BLaER1 (cell line): Measurements from ENCODE around the gene HOMER3.

Experiments used
- H3K27ac ChIP-seq: shearing (Covaris generic); formaldehyde crosslinking; 2 replicates; pipeline ENCODE4 v1.8.1; 2022
- H3K27me3 ChIP-seq: shearing (Covaris generic); formaldehyde crosslinking; 2 replicates; pipeline ENCODE4 v1.8.1; 2022
- H3K36me3 ChIP-seq: shearing (Covaris generic); formaldehyde crosslinking; 2 replicates; pipeline ENCODE4 v1.8.1; 2022
- H3K4me1 ChIP-seq: shearing (Covaris generic); formaldehyde crosslinking; 2 replicates; pipeline ENCODE4 v1.8.1; 2022
- H3K4me2 ChIP-seq: shearing (Covaris generic); formaldehyde crosslinking; 2 replicates; pipeline ENCODE4 v1.8.1; 2022
- H3K4me3 ChIP-seq: shearing (Covaris generic); formaldehyde crosslinking; 2 replicates; pipeline ENCODE4 v1.8.1; 2022
- H3K9ac ChIP-seq: shearing (Covaris generic); formaldehyde crosslinking; 2 replicates; pipeline ENCODE4 v1.8.1; 2022
- H3K9me3 ChIP-seq: shearing (Covaris generic); formaldehyde crosslinking; 2 replicates; pipeline ENCODE4 v1.8.1; 2022
- H4K20me1 ChIP-seq: shearing (Covaris generic); formaldehyde crosslinking; 2 replicates; pipeline ENCODE4 v1.8.1; 2022
- Cebpa-rat ChIP-seq: shearing (Covaris generic); IDR thresholded peaks from 2 replicates; pipeline ENCODE4 v1.8.1; 2022

Gene HOMER3

DNA sequence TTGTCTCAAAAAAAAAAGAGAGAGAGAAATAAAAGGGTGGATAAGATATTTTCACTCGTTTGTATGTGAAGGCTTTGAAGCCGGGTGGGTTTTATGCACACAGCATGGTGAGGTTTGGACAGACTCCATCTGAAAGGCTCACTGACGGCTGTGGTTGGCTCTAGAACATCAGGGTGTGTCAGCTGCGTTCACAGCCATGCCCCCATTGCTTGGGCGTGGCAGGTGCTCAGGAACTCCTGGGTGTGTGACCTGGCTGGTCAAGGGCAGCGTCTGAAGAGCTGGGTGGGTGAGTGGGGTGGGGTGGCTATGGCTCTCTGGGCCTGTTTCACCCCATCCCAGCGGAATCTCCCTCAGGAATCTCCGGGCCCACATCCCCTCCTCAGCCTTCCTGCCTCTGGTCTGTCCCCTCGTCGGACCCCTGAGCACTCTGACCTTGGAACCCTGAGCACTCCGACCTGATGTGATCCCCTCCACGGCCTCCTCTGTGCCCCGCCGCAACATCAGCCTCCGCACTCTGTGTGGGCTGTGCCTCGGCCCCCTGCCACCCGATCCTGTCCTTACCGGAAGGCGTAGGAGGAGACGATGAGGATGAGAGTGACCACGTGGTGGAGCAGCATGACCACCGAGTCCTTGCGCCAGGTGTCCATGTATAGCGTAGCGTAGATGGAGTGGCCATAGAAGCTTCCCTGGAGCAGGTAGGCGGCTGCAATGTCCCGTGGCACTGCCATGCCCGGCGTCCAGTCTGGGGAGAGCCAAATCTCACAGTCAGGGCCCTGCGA lies 57.3 kb downstream of the HOMER3 start:
- no peaks in the 10 kb centered on the region for H3K9me3 ChIP-seq
- no peak overlapping the region for H3K4me3 ChIP-seq
- no peaks in the 10 kb centered on the region for H4K20me1 ChIP-seq
- H3K4me1 ChIP-seq: no peaks in the 10 kb centered on the region
- no peak overlapping the region for H3K4me2 ChIP-seq
- no peak overlapping the region for H3K27ac ChIP-seq
- TF ChIP-seq Cebpa-rat: no peak
- no peaks in the 10 kb centered on the region for H3K27me3 ChIP-seq
- H3K9ac ChIP-seq: no peak overlapping the region
- no peaks in the 10 kb centered on the region for H3K36me3 ChIP-seq

DNA sequence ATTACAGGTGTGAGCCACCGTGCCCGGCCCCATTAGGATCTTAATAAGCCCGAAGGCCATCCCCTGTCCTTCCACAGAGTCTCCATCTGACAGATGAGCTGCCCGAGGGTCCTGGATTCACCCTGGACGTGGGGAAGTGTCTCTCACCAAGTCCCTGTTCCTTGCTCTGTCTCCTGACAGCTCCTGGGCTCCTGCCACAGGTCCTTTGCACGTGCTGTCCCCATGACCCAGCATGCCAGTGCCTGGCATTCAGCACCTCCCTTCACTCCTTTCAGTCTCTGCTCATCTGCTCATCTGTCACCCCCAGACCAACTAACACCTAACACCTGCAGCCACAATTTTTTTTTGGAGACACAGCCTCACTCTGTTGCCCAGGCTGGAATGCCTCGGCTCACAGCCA lies 59.5 kb downstream of the HOMER3 start:
- no peak overlapping the region for H3K4me3 ChIP-seq
- peaks cover 10% of the 10 kb centered on the region for H3K9me3 ChIP-seq
- no peak overlapping the region for H3K9ac ChIP-seq
- no peaks in the 10 kb centered on the region for H3K27me3 ChIP-seq
- no peak overlapping the region for H3K4me2 ChIP-seq
- no peak overlapping the region for H3K27ac ChIP-seq
- H3K4me1 ChIP-seq: no peaks in the 10 kb centered on the region
- no peak for TF ChIP-seq Cebpa-rat
- peaks cover 5% of the 10 kb centered on the region; the same call in 1 of the 2 replicates for H3K36me3 ChIP-seq
- H4K20me1 ChIP-seq: no peaks in the 10 kb centered on the region

DNA sequence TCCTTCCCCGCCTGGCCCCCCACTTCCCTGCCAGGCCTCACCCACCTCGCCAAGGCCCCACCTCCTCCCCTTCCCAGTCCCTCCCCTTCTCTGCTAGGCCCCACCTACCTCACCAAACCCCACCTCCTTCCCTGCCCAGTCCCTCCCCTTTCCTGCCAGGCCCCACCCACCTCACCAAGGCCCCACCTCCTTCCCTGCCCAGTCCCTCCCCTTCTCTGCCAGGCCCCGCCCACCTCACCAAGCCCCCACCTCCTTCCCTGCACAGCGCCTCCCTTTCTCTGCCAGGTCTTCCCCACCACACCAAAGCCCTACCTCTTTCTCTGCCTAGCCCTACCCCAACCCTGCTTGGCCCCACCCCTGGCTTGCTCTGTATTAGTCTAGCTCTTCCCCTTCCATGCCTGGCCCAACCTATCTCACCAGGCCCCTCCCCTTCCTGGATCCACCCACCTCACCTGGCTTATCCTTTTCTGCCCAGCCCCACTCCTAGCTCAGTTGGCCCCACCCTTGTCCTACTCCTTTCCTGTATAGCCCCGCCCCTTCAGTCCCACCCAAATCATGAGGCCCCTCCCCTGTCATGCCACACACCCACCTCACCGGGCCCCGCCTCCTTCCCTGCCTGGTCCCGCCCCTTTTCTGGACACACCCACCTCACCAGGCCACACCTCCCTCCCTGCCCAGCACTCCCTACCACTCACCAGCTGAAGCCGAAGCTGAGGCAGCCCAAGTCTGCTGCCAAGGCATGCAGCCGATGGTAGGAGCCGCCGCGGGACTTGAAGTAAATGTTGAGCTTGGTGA lies 61.2 kb downstream of the HOMER3 start:
- Histone ChIP-seq H3K4me2 (no peak overlapping the region), H4K20me1 (no peaks in the 10 kb centered on the region), H3K4me1 (peaks cover 7% of the 10 kb centered on the region; the same call in 1 of the 2 replicates), H3K9ac (no peak overlapping the region), H3K4me3 (no peak overlapping the region), H3K9me3 (peaks cover 24% of the 10 kb centered on the region), H3K27ac (no peak overlapping the region), H3K36me3 (peaks cover 5% of the 10 kb centered on the region; the same call in 1 of the 2 replicates), H3K27me3 (no peaks in the 10 kb centered on the region)
- no peak for TF ChIP-seq Cebpa-rat
